NCI-H2029 treated with DMSO at 0.1 percent for 48 hours (cell line): ENCODE measurements around the gene TLR8.
A peak's percentile ranks its signal among the peaks of the same experiment; 100 is the strongest.
"Not testable (repeated sequence)": the region's sequence is repeated elsewhere in the genome, so short reads cannot be mapped to it uniquely, and the experiment has no call there.

Experiments
- DNase-seq: peaks from one replicate; lab custom pipeline; 2025; lab: John Stamatoyannopoulos, UW

The TLR8 gene

GRCh38 chrX:12946838-12947544 lies 40.6 kb downstream of the TLR8 start:
- DNase-seq, result peak; percentile 73

GRCh38 chrX:12947545-12948235 lies 41.3 kb downstream of the TLR8 start:
- DNase-seq, result no peak

GRCh38 chrX:12948495-12948894 lies 42.1 kb downstream of the TLR8 start:
- DNase-seq, result no peak

- DNase-seq, result no peak
Observed at GRCh38 chrX:12949205-12949926, 42.9 kb downstream of the TLR8 start.

- DNase-seq, result no peak
Observed at GRCh38 chrX:12949927-12950656, 43.7 kb downstream of the TLR8 start.

- no peak for DNase-seq
Observed at GRCh38 chrX:12950851-12951594, 44.6 kb downstream of the TLR8 start.

GRCh38 chrX:12951595-12951975 lies 45.2 kb downstream of the TLR8 start:
- DNase-seq, result no peak

- DNase-seq, result no peak
Observed at GRCh38 chrX:12953420-12953819, 47.0 kb downstream of the TLR8 start.

- DNase-seq, result no peak
Observed at GRCh38 chrX:12954376-12954775, 48.0 kb downstream of the TLR8 start.

GRCh38 chrX:12954981-12955380 lies 48.6 kb downstream of the TLR8 start:
- no peak for DNase-seq

- DNase-seq, result no peak
Observed at GRCh38 chrX:12955882-12956703, 49.7 kb downstream of the TLR8 start.

- DNase-seq, result no peak
Observed at GRCh38 chrX:12956704-12957534, 50.5 kb downstream of the TLR8 start.

- no peak for DNase-seq
Observed at GRCh38 chrX:12958059-12958458, 51.6 kb downstream of the TLR8 start.

- DNase-seq, result no peak
Observed at GRCh38 chrX:12958461-12958860, 52.0 kb downstream of the TLR8 start.

GRCh38 chrX:12961196-12961718 lies 54.8 kb downstream of the TLR8 start:
- no peak for DNase-seq

GRCh38 chrX:12962041-12962504 lies 55.7 kb downstream of the TLR8 start:
- DNase-seq, result no peak

GRCh38 chrX:12963210-12963850 lies 56.9 kb downstream of the TLR8 start:
- not testable (repeated sequence) for DNase-seq

GRCh38 chrX:12965131-12965940 lies 58.9 kb downstream of the TLR8 start:
- DNase-seq, result no peak
